MM.1S (cell line): Measurements from ENCODE around the gene CDCA8.

Experiments used
- EZH2 ChIP-seq: fragments of 300-600 bp; sonication (generic); optimal IDR thresholded peaks from 2 replicates; pipeline ENCODE3; 2017; ENCODE audit warnings: low read depth, mild to moderate bottlenecking, antibody characterized with exemption, low read length, mixed read lengths
- TF ChIP-seq, protein P1 (sequence below): fragments of 300-600 bp; sonication (generic); IDR thresholded peaks from 2 replicates; pipeline ENCODE4 v1.5.1; 2016; ENCODE audit warnings: antibody characterized with exemption, low read length, mixed read lengths

DNA sequence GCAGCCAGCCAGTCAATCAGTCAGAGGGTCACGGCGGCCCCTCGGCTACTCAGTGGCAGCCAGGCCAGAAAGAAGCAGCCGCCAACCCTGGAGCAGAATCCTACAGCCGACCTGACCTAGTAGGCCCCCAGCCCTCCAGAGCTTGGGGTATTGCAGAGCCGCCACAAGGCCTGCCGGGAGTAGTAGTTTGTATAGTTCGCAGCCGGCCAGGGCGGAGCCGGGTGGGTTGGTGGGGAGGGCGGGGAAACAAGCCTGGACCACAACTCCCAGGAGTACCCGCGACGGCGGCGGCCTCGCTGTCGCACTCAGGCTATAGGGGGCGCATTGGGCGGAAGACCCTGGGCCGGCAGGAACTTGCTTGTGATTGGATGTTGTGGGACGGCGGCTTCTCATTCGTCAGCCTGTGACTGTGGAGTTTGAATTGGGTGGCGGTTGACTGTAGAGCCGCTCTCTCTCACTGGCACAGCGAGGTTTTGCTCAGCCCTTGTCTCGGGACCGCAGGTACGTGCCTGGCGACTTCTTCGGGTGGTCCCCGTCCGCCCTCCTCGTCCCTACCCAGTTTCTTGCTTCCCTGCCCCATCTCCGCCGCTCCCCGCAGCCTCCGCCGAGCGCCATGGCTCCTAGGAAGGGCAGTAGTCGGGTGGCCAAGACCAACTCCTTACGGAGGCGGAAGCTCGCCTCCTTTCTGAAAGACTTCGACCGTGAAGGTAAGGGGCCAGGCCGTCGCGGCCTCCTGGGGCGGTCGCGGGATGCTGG lies at the start of gene CDCA8:
- TF ChIP-seq, protein P1, sequence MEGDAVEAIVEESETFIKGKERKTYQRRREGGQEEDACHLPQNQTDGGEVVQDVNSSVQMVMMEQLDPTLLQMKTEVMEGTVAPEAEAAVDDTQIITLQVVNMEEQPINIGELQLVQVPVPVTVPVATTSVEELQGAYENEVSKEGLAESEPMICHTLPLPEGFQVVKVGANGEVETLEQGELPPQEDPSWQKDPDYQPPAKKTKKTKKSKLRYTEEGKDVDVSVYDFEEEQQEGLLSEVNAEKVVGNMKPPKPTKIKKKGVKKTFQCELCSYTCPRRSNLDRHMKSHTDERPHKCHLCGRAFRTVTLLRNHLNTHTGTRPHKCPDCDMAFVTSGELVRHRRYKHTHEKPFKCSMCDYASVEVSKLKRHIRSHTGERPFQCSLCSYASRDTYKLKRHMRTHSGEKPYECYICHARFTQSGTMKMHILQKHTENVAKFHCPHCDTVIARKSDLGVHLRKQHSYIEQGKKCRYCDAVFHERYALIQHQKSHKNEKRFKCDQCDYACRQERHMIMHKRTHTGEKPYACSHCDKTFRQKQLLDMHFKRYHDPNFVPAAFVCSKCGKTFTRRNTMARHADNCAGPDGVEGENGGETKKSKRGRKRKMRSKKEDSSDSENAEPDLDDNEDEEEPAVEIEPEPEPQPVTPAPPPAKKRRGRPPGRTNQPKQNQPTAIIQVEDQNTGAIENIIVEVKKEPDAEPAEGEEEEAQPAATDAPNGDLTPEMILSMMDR = peak; percentile 70
- TF ChIP-seq EZH2 = no peak
